HG03520 (cell line): ENCODE measurements around the gene SYNGR3.
A peak's percentile ranks its signal among the peaks of the same experiment; 100 is the strongest.
"Not testable (repeated sequence)": the region's sequence is repeated elsewhere in the genome, so short reads cannot be mapped to it uniquely, and the experiment has no call there.

Experiments
- ATAC-seq: cut with Tn5 transposase; IDR thresholded peaks from one replicate; pipeline ENCODE4 v1.9.1; 2021; ENCODE audit warnings: mild to moderate bottlenecking, moderate library complexity; ENCODE audit not compliant: unreplicated experiment

The SYNGR3 gene

GRCh38 chr16:1989209-1990100 is at the start of gene SYNGR3:
TSS of gene SYNGR3 (plus strand) at chr16:1989970. CDS start at chr16:1990103, 133 bp downstream.
- no peak for ATAC-seq

- no peak for ATAC-seq
Observed at GRCh38 chr16:1940273-1941161, 49.3 kb upstream of the SYNGR3 start.

- no peak for ATAC-seq
Observed at GRCh38 chr16:1941162-1942046, 48.4 kb upstream of the SYNGR3 start.

- no peak for ATAC-seq
Observed at GRCh38 chr16:1942047-1942809, 47.5 kb upstream of the SYNGR3 start.

GRCh38 chr16:1942810-1943726 is 46.7 kb upstream of the SYNGR3 start, which contains the start of gene MSRB1:
TSS of gene MSRB1 (minus strand) at chr16:1943199. CDS start at chr16:1943156, 43 bp downstream.
- peak; percentile 90 for ATAC-seq

GRCh38 chr16:1944612-1945199 is 45.1 kb upstream of the SYNGR3 start:
- ATAC-seq: no peak

- no peak for ATAC-seq
Observed at GRCh38 chr16:1945559-1946391, 44.0 kb upstream of the SYNGR3 start.

- ATAC-seq: no peak
Observed at GRCh38 chr16:1946495-1947368, 43.0 kb upstream of the SYNGR3 start.

- ATAC-seq: no peak
Observed at GRCh38 chr16:1947369-1947670, 42.5 kb upstream of the SYNGR3 start.

- ATAC-seq: no peak
Observed at GRCh38 chr16:1949507-1949906, 40.3 kb upstream of the SYNGR3 start.

- no peak for ATAC-seq
Observed at GRCh38 chr16:1950047-1950446, 39.7 kb upstream of the SYNGR3 start.

GRCh38 chr16:1950559-1950958 is 39.2 kb upstream of the SYNGR3 start:
- ATAC-seq: no peak

GRCh38 chr16:1953734-1954133 is 36.0 kb upstream of the SYNGR3 start:
- ATAC-seq: no peak

GRCh38 chr16:1957434-1958142 is 32.2 kb upstream of the SYNGR3 start:
- ATAC-seq: not testable (repeated sequence)

GRCh38 chr16:1958143-1958491 is 31.7 kb upstream of the SYNGR3 start:
- ATAC-seq: not testable (repeated sequence)

GRCh38 chr16:1958715-1959268 is 31.0 kb upstream of the SYNGR3 start:
- no peak for ATAC-seq
